Cardiac muscle cell (in vitro differentiated cells and primary cell): Measurements from ENCODE around the gene DAP3. TPM values are rescaled to one million over a fixed set of nuclear protein-coding genes. Genes with fewer than 3 reads are reported as not detected.
"Not testable (repeated sequence)": the region's sequence is repeated elsewhere in the genome, so short reads cannot be mapped to it uniquely, and the experiment has no call there.

Experiments used
- DNase-seq, 2 donors: peaks; one replicate each; pipeline versions ENCODE4 v3.0.0 to v3.0.0-alpha.2; 2010 to 2017; ENCODE audit warnings: low read depth in 1 of 2, low spot score in 1 of 2
- H3K27ac ChIP-seq: fragments of 200-600 bp; sonication (generic); 2 replicates; pipeline ENCODE4 v1.5.1; 2016
- H3K27me3 ChIP-seq: fragments of 200-600 bp; sonication (generic); 2 replicates; pipeline ENCODE4 v1.6.0; 2016; ENCODE audit warnings: control low read depth
- H3K36me3 ChIP-seq: fragments of 200-600 bp; sonication (generic); 2 replicates; pipeline ENCODE4 v1.5.1; 2016; ENCODE audit warnings: control low read depth
- H3K4me1 ChIP-seq: fragments of 200-600 bp; sonication (generic); 2 replicates; pipeline ENCODE4 v1.8.1; 2017; ENCODE audit warnings: low read depth, mild to moderate bottlenecking, mixed run types
- H3K4me3 ChIP-seq: fragments of 200-600 bp; sonication (generic); 2 replicates; pipeline ENCODE4 v1.5.1; 2016; ENCODE audit warnings: mild to moderate bottlenecking
- H3K9me3 ChIP-seq: fragments of 200-600 bp; sonication (generic); 2 replicates; pipeline ENCODE4 v1.5.1; 2017; ENCODE audit warnings: low read depth, mild to moderate bottlenecking, control low read depth
- CTCF ChIP-seq: IDR thresholded peaks from 2 replicates; pipeline ENCODE4 v1.5.1; 2012; ENCODE audit warnings: low read depth, mild to moderate bottlenecking, low read length
- polyA plus RNA-seq: library from polyadenylated mRNA; unstranded; fragments of >200 nt; fragmentation: Nextera tagmentation; extraction: Ambion mirVana; gene quantifications from 2 replicates; pipeline ENCODE4 v1.2.1, GENCODE V29; 2016
- total RNA-seq: library from RNA; depleted of rRNA; stranded (reverse); fragments of >200 nt; gene quantifications from 2 replicates; pipeline ENCODE4 v1.2.3, GENCODE V29; 2016

DAP3 gene
- total and polyA plus RNA-seq, 2 experiments from 2014 or later, result 91.2 to 116 TPM

- Histone ChIP-seq H3K27me3 (no peaks in the 10 kb centered on the region), H3K9me3 (no peaks in the 10 kb centered on the region), H3K4me1 (peaks cover 11% of the 10 kb centered on the region), H3K27ac (no peak overlapping the region), H3K36me3 (peaks cover 2% of the 10 kb centered on the region), H3K4me3 (no peak overlapping the region)
- no peak for DNase-seq
- no peak for TF ChIP-seq CTCF
Observed at GRCh38 chr1:155696524-155696923, 7.6 kb downstream of the DAP3 start.

- no peak for TF ChIP-seq CTCF
- H3K4me3 ChIP-seq, result no peak overlapping the region
- no peaks in the 10 kb centered on the region for H3K27me3 ChIP-seq
- no peaks in the 10 kb centered on the region for H3K36me3 ChIP-seq
- peaks cover 11% of the 10 kb centered on the region for H3K4me1 ChIP-seq
- no peak overlapping the region for H3K27ac ChIP-seq
- H3K9me3 ChIP-seq, result no peaks in the 10 kb centered on the region
- no peak for DNase-seq
Observed at GRCh38 chr1:155697046-155697445, 8.2 kb downstream of the DAP3 start.

GRCh38 chr1:155697616-155698015 is 8.7 kb downstream of the DAP3 start:
- H3K4me1 ChIP-seq, result peaks cover 11% of the 10 kb centered on the region
- H3K27me3 ChIP-seq, H3K9me3 ChIP-seq, H3K27ac ChIP-seq, H3K4me3 ChIP-seq, H3K36me3 ChIP-seq, DNase-seq: not testable (repeated sequence)

- peak in 1 of 2 donors; percentile 42 for DNase-seq
- Histone ChIP-seq H3K27ac (peak overlapping the region; percentile 95), H3K27me3 (no peaks in the 10 kb centered on the region), H3K4me3 (no peak overlapping the region), H3K4me1 (peaks cover 11% of the 10 kb centered on the region), H3K9me3 (no peaks in the 10 kb centered on the region), H3K36me3 (no peaks in the 10 kb centered on the region)
- no peak for TF ChIP-seq CTCF
Observed at GRCh38 chr1:155698382-155699038, 9.6 kb downstream of the DAP3 start.

GRCh38 chr1:155699062-155699461 is 10.2 kb downstream of the DAP3 start:
- not testable (repeated sequence) for H3K9me3 ChIP-seq, H3K27me3 ChIP-seq, H3K36me3 ChIP-seq, H3K4me3 ChIP-seq
- Histone ChIP-seq H3K4me1 (peaks cover 11% of the 10 kb centered on the region), H3K27ac (peak overlapping the region; percentile 95)
- DNase-seq, result peak; percentile 1 to 47

- not testable (repeated sequence) for H3K27ac ChIP-seq, H3K36me3 ChIP-seq, H3K27me3 ChIP-seq, H3K9me3 ChIP-seq, H3K4me3 ChIP-seq, DNase-seq
- peaks cover 11% of the 10 kb centered on the region for H3K4me1 ChIP-seq
Observed at GRCh38 chr1:155701675-155702074, 12.8 kb downstream of the DAP3 start.

- TF ChIP-seq CTCF, result no peak
- Histone ChIP-seq H3K4me1 (peaks cover 11% of the 10 kb centered on the region), H3K27me3 (no peaks in the 10 kb centered on the region), H3K27ac (no peak overlapping the region), H3K36me3 (no peaks in the 10 kb centered on the region), H3K4me3 (no peak overlapping the region), H3K9me3 (no peaks in the 10 kb centered on the region)
- DNase-seq, result no peak
Observed at GRCh38 chr1:155703216-155703615, 14.3 kb downstream of the DAP3 start.

GRCh38 chr1:155704414-155704813 is 15.5 kb downstream of the DAP3 start:
- not testable (repeated sequence) for H3K27me3 ChIP-seq, H3K36me3 ChIP-seq, H3K9me3 ChIP-seq, DNase-seq, H3K4me1 ChIP-seq, H3K4me3 ChIP-seq, H3K27ac ChIP-seq
